Activated CD4-positive, alpha-beta T cell treated with anti-CD3 and anti-CD28 coated beads, Interleukin-2, amount 10 ng/mL, durations not matched to agents 7 days and 5 days (primary cell): ENCODE results near the gene ELP4. TPM values are rescaled to one million over a fixed set of nuclear protein-coding genes. Genes with fewer than 3 reads are reported as not detected.
"Not testable (repeated sequence)": the region's sequence is repeated elsewhere in the genome, so short reads cannot be mapped to it uniquely, and the experiment has no call there.

Source experiments
- CTCF ChIA-PET: fragments of 350-600 bp; sonication (Branson Sonifier 250); formaldehyde crosslinking; loops from one replicate; lab custom pipeline; 2021; ENCODE audit warnings: antibody characterized with exemption; lab: Charles Lee
- POLR2A ChIA-PET: fragments of 350-600 bp; sonication (Branson Sonifier 250); formaldehyde crosslinking; loops from one replicate; lab custom pipeline; 2021; ENCODE audit warnings: antibody characterized with exemption; lab: Charles Lee
- DNase-seq: peaks from one replicate; pipeline ENCODE4 v3.0.0-alpha.2; 2020
- H3K27ac Mint-ChIP-seq: one replicate; pipeline ENCODE4 v1.8.0; 2021; ENCODE audit warnings: mild to moderate bottlenecking, moderate library complexity, mixed read lengths
- H3K27me3 Mint-ChIP-seq: one replicate; pipeline ENCODE4 v1.8.0; 2021; ENCODE audit warnings: mixed read lengths
- H3K36me3 Mint-ChIP-seq: one replicate; pipeline ENCODE4 v1.8.0; 2021; ENCODE audit warnings: low read depth, mixed read lengths
- H3K4me1 Mint-ChIP-seq: one replicate; pipeline ENCODE4 v1.8.0; 2021; ENCODE audit warnings: mixed read lengths
- H3K4me3 Mint-ChIP-seq: one replicate; pipeline ENCODE4 v1.8.0; 2021; ENCODE audit warnings: mild to moderate bottlenecking, moderate library complexity, mixed read lengths
- H3K9me3 Mint-ChIP-seq: one replicate; pipeline ENCODE4 v1.8.0; 2021; ENCODE audit warnings: mixed read lengths
- total RNA-seq, 2 experiments: library from RNA; stranded (reverse); gene quantifications; one replicate each; pipeline ENCODE4 v1.2.3, GENCODE V29; 2021

ELP4 gene
- total RNA-seq = 10 to 100 TPM; 22.9 to 26.7 TPM

- POLR2A ChIA-PET = no interaction called here
- CTCF ChIA-PET = no interaction called here
- H3K9me3 Mint-ChIP-seq = no peaks in the 10 kb centered on the region
- peaks cover 11% of the 10 kb centered on the region for H3K36me3 Mint-ChIP-seq
- H3K4me3 Mint-ChIP-seq = peak within 1 kb of the TSS; percentile 93
- peaks cover 33% of the 10 kb centered on the region for H3K4me1 Mint-ChIP-seq
- H3K27me3 Mint-ChIP-seq = no peaks in the 10 kb centered on the region
- peak; percentile 97 for DNase-seq
- H3K27ac Mint-ChIP-seq = peak within 1 kb of the TSS; percentile 95
Measured at GRCh38 chr11:31509429-31510345, at the start of gene ELP4, which contains the start of gene IMMP1L. Gene ELP4, plus strand, starts transcription at chr11:31509767. Its CDS starts 18 bp downstream, at chr11:31509785. Gene IMMP1L, minus strand, starts transcription at chr11:31509622. Its CDS starts 46,346 bp downstream, at chr11:31463276.

GRCh38 chr11:31464436-31464835, 45.1 kb upstream of the ELP4 start:
- H3K27me3 Mint-ChIP-seq = no peaks in the 10 kb centered on the region
- H3K4me3 Mint-ChIP-seq = no peak overlapping the region
- CTCF ChIA-PET = no interaction called here
- H3K27ac Mint-ChIP-seq = no peak overlapping the region
- peaks cover 8% of the 10 kb centered on the region for H3K9me3 Mint-ChIP-seq
- no peak for DNase-seq
- H3K4me1 Mint-ChIP-seq = no peaks in the 10 kb centered on the region
- POLR2A ChIA-PET = no interaction called here
- H3K36me3 Mint-ChIP-seq = peaks cover 36% of the 10 kb centered on the region

- no peaks in the 10 kb centered on the region for H3K9me3 Mint-ChIP-seq
- H3K27me3 Mint-ChIP-seq = no peaks in the 10 kb centered on the region
- no peak for DNase-seq
- POLR2A ChIA-PET = no interaction called here
- H3K4me1 Mint-ChIP-seq = no peaks in the 10 kb centered on the region
- peaks cover 5% of the 10 kb centered on the region for H3K36me3 Mint-ChIP-seq
- no peak overlapping the region for H3K4me3 Mint-ChIP-seq
- CTCF ChIA-PET = no interaction called here
- H3K27ac Mint-ChIP-seq = no peak overlapping the region
Measured at GRCh38 chr11:31474083-31474482, 35.5 kb upstream of the ELP4 start.

GRCh38 chr11:31477528-31478222, 31.9 kb upstream of the ELP4 start:
- CTCF ChIA-PET = interaction anchor here (0.7 kb wide), 1 partner anchor 13 kb away, joined by 3 read pairs; no protein-coding TSS in a partner anchor
- no peak for DNase-seq
- Mint-ChIP-seq H3K36me3 (no peaks in the 10 kb centered on the region), H3K4me3 (no peak overlapping the region), H3K9me3 (no peaks in the 10 kb centered on the region), H3K27me3 (no peaks in the 10 kb centered on the region), H3K4me1 (no peaks in the 10 kb centered on the region), H3K27ac (no peak overlapping the region)
- POLR2A ChIA-PET = no interaction called here

GRCh38 chr11:31478223-31478590, 31.4 kb upstream of the ELP4 start:
- no peaks in the 10 kb centered on the region for H3K36me3 Mint-ChIP-seq
- no peaks in the 10 kb centered on the region for H3K9me3 Mint-ChIP-seq
- DNase-seq = no peak
- no peaks in the 10 kb centered on the region for H3K27me3 Mint-ChIP-seq
- H3K4me1 Mint-ChIP-seq = no peaks in the 10 kb centered on the region
- CTCF ChIA-PET = no interaction called here
- H3K27ac Mint-ChIP-seq = no peak overlapping the region
- no peak overlapping the region for H3K4me3 Mint-ChIP-seq
- POLR2A ChIA-PET = no interaction called here

GRCh38 chr11:31479066-31479465, 30.5 kb upstream of the ELP4 start:
- H3K9me3 Mint-ChIP-seq = no peaks in the 10 kb centered on the region
- H3K4me1 Mint-ChIP-seq = no peaks in the 10 kb centered on the region
- CTCF ChIA-PET = no interaction called here
- POLR2A ChIA-PET = no interaction called here
- no peak overlapping the region for H3K4me3 Mint-ChIP-seq
- H3K36me3 Mint-ChIP-seq = no peaks in the 10 kb centered on the region
- DNase-seq = no peak
- no peaks in the 10 kb centered on the region for H3K27me3 Mint-ChIP-seq
- no peak overlapping the region for H3K27ac Mint-ChIP-seq

- CTCF ChIA-PET = interaction anchor here (0.6 kb wide), 1 partner anchor 91 kb away, joined by 5 read pairs; no protein-coding TSS in a partner anchor
Measured at GRCh38 chr11:31480930-31481329, 28.6 kb upstream of the ELP4 start.

GRCh38 chr11:31484497-31484896, 25.1 kb upstream of the ELP4 start:
- Mint-ChIP-seq H3K27ac (no peak overlapping the region), H3K27me3 (no peaks in the 10 kb centered on the region), H3K4me3 (no peak overlapping the region), H3K4me1 (no peaks in the 10 kb centered on the region), H3K9me3 (no peaks in the 10 kb centered on the region), H3K36me3 (peaks cover 4% of the 10 kb centered on the region)
- POLR2A ChIA-PET = no interaction called here
- CTCF ChIA-PET = no interaction called here
- DNase-seq = no peak

More at GRCh38 chr11:31480930-31481329, 28.6 kb upstream of the ELP4 start:
- DNase-seq = no peak
- POLR2A ChIA-PET = no interaction called here
- Mint-ChIP-seq H3K36me3 (no peaks in the 10 kb centered on the region), H3K4me1 (no peaks in the 10 kb centered on the region), H3K9me3 (no peaks in the 10 kb centered on the region), H3K27ac (no peak overlapping the region), H3K4me3 (no peak overlapping the region), H3K27me3 (no peaks in the 10 kb centered on the region)

- H3K27me3 Mint-ChIP-seq = no peaks in the 10 kb centered on the region
- H3K36me3 Mint-ChIP-seq = peaks cover 11% of the 10 kb centered on the region
- ChIA-PET CTCF (no interaction called here), POLR2A (no interaction called here)
- H3K4me3 Mint-ChIP-seq = no peak overlapping the region
- no peak overlapping the region for H3K27ac Mint-ChIP-seq
- no peaks in the 10 kb centered on the region for H3K4me1 Mint-ChIP-seq
- no peaks in the 10 kb centered on the region for H3K9me3 Mint-ChIP-seq
- DNase-seq = peak; percentile 29
Measured at GRCh38 chr11:31487848-31488247, 21.7 kb upstream of the ELP4 start.

GRCh38 chr11:31492320-31492913, 17.1 kb upstream of the ELP4 start:
- DNase-seq = no peak

GRCh38 chr11:31493235-31493634, 16.3 kb upstream of the ELP4 start:
- H3K4me1 Mint-ChIP-seq = peaks cover 2% of the 10 kb centered on the region
- DNase-seq = no peak
- POLR2A ChIA-PET = no interaction called here
- CTCF ChIA-PET = no interaction called here
- H3K36me3 Mint-ChIP-seq = peaks cover 37% of the 10 kb centered on the region
- H3K4me3 Mint-ChIP-seq = no peak overlapping the region
- peaks cover 9% of the 10 kb centered on the region for H3K9me3 Mint-ChIP-seq
- no peaks in the 10 kb centered on the region for H3K27me3 Mint-ChIP-seq
- no peak overlapping the region for H3K27ac Mint-ChIP-seq

More at GRCh38 chr11:31492320-31492913, 17.1 kb upstream of the ELP4 start:
- H3K36me3 Mint-ChIP-seq = peaks cover 40% of the 10 kb centered on the region
- no peak overlapping the region for H3K27ac Mint-ChIP-seq
- ChIA-PET CTCF (no interaction called here), POLR2A (no interaction called here)
- peaks cover 2% of the 10 kb centered on the region for H3K4me1 Mint-ChIP-seq
- peaks cover 9% of the 10 kb centered on the region for H3K9me3 Mint-ChIP-seq
- no peaks in the 10 kb centered on the region for H3K27me3 Mint-ChIP-seq
- no peak overlapping the region for H3K4me3 Mint-ChIP-seq

- H3K27ac Mint-ChIP-seq, H3K4me1 Mint-ChIP-seq, CTCF ChIA-PET, H3K4me3 Mint-ChIP-seq, POLR2A ChIA-PET, DNase-seq, H3K27me3 Mint-ChIP-seq, H3K9me3 Mint-ChIP-seq: not testable (repeated sequence)
- H3K36me3 Mint-ChIP-seq = peaks cover 42% of the 10 kb centered on the region
Measured at GRCh38 chr11:31493762-31494161, 15.8 kb upstream of the ELP4 start.
